Measurements from ENCODE around the gene ROPN1B. TPM values are rescaled to one million over a fixed set of nuclear protein-coding genes. Genes with fewer than 3 reads are reported as not detected.

The ROPN1B gene
- total RNA-seq, 1 experiment from 2014 or later, result not detected

GRCh38 chr3:126005951-126006350 is 37.0 kb downstream of the ROPN1B start:
- Histone ChIP-seq H3K4me1 (no peaks in the 10 kb centered on the region), H3K36me3 (ENCODE audit: control insufficient read depth, insufficient read depth, low read length) (no peaks in the 10 kb centered on the region; the same call in 1 of the 2 replicates), H3K27me3 (replicated peaks; ENCODE audit: control insufficient read depth, insufficient read depth, low read length) (no peaks in the 10 kb centered on the region), H3K4me3 (ENCODE audit: low read depth, low read length) (no peak overlapping the region), H3K9me3 (no peaks in the 10 kb centered on the region)
- Mint-ChIP-seq H3K4me1 (ENCODE audit: low read depth, unreplicated experiment) (peaks cover 6% of the 10 kb centered on the region), H3K27me3 (ENCODE audit: insufficient read depth, unreplicated experiment) (no peaks in the 10 kb centered on the region), H3K4me3 (ENCODE audit: unreplicated experiment) (no peak overlapping the region), H3K9me3 (ENCODE audit: unreplicated experiment) (peaks cover 18% of the 10 kb centered on the region), H3K27ac (ENCODE audit: unreplicated experiment) (no peak overlapping the region), H3K36me3 (ENCODE audit: insufficient read depth, unreplicated experiment) (no peaks in the 10 kb centered on the region)
- intact Hi-C loops (cut with micrococcal nuclease; ENCODE audit: unreplicated experiment), result no loop called here
- no peak for TF ChIP-seq CTCF (IDR thresholded peaks at IDR 0.05; ENCODE audit: insufficient read depth in 1 of 2, low read depth in 1 of 2, low read length in 1 of 2, severe bottlenecking in 1 of 2, unreplicated experiment in 1 of 2)
- CTCF ChIA-PET, result no interaction called here
- POLR2A ChIA-PET, result no interaction called here
- DNase-seq, result no peak
- no TSS peak for BruUV-seq (replicated peaks)

DNA sequence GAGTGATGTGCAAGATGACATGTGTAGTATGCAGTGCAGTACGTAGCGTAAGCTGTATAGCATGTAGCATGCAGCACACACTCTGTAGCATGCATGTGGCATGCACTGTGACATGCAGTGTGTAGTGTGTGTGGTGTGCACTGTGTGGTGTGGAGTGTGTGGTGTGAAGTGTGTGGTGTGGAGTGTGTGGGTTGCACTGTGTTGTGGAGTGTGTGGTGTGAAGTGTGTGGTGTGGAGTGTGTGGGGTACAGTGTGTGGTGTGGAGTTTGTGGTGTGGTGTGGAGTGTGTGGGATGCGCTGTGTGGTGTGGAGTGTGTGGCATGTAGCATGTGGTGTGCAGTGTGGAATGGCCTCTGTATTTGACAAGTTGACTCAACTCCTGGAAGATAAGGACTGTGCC is 39.2 kb downstream of the ROPN1B start:
- ChIA-PET POLR2A (no interaction called here), CTCF (no interaction called here)
- no peak overlapping the region for H3K4me3 ChIP-seq (ENCODE audit: low read depth, low read length)
- H3K36me3 ChIP-seq (ENCODE audit: control insufficient read depth, insufficient read depth, low read length), result no peaks in the 10 kb centered on the region; the same call in 1 of the 2 replicates
- Mint-ChIP-seq H3K9me3 (ENCODE audit: unreplicated experiment) (no peaks in the 10 kb centered on the region), H3K27me3 (ENCODE audit: insufficient read depth, unreplicated experiment) (no peaks in the 10 kb centered on the region), H3K4me3 (ENCODE audit: unreplicated experiment) (no peak overlapping the region), H3K36me3 (ENCODE audit: insufficient read depth, unreplicated experiment) (peaks cover 7% of the 10 kb centered on the region), H3K4me1 (ENCODE audit: low read depth, unreplicated experiment) (peaks cover 6% of the 10 kb centered on the region), H3K27ac (ENCODE audit: unreplicated experiment) (no peak overlapping the region)
- BruUV-seq (replicated peaks), result no TSS peak
- intact Hi-C loops (cut with micrococcal nuclease; ENCODE audit: unreplicated experiment), result no loop called here
- DNase-seq, result no peak
- no peaks in the 10 kb centered on the region for H3K9me3 ChIP-seq
- no peaks in the 10 kb centered on the region for H3K27me3 ChIP-seq (replicated peaks; ENCODE audit: control insufficient read depth, insufficient read depth, low read length)
- no peak for TF ChIP-seq CTCF (IDR thresholded peaks at IDR 0.05; ENCODE audit: insufficient read depth in 1 of 2, low read depth in 1 of 2, low read length in 1 of 2, severe bottlenecking in 1 of 2, unreplicated experiment in 1 of 2)
- no peaks in the 10 kb centered on the region for H3K4me1 ChIP-seq

DNA sequence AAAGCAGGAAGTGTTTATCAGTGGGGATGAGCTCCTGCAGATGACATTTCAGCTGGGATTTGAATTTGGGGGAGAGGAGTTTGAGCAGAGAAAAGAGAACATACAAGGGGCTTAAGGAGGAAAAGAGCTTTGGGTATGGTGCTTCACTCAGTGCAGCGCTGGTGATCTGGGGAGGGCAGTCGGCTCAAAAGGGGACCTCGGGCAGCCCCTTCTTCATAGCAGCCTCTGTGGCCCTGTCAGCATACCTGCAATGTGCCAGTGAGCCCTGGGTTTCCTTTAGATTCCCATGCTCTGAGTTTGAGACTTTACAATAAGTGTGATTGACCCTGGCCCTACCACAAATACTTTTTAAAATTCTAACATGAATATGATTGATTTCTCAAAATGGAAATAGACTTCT is 40.2 kb downstream of the ROPN1B start:
- H3K4me1 Mint-ChIP-seq (ENCODE audit: low read depth, unreplicated experiment), result peaks cover 6% of the 10 kb centered on the region
- POLR2A ChIA-PET, result no interaction called here
- no peaks in the 10 kb centered on the region for H3K4me1 ChIP-seq
- no peak overlapping the region for H3K27ac Mint-ChIP-seq (ENCODE audit: unreplicated experiment)
- H3K4me3 Mint-ChIP-seq (ENCODE audit: unreplicated experiment), result no peak overlapping the region
- H3K9me3 ChIP-seq, result no peaks in the 10 kb centered on the region
- intact Hi-C loops (cut with micrococcal nuclease; ENCODE audit: unreplicated experiment), result no loop called here
- no peaks in the 10 kb centered on the region; the same call in 1 of the 2 replicates for H3K36me3 ChIP-seq (ENCODE audit: control insufficient read depth, insufficient read depth, low read length)
- no peaks in the 10 kb centered on the region for H3K27me3 ChIP-seq (replicated peaks; ENCODE audit: control insufficient read depth, insufficient read depth, low read length)
- no peaks in the 10 kb centered on the region for H3K27me3 Mint-ChIP-seq (ENCODE audit: insufficient read depth, unreplicated experiment)
- BruUV-seq (replicated peaks), result no TSS peak
- peaks cover 7% of the 10 kb centered on the region for H3K36me3 Mint-ChIP-seq (ENCODE audit: insufficient read depth, unreplicated experiment)
- no peak overlapping the region for H3K4me3 ChIP-seq (ENCODE audit: low read depth, low read length)
- H3K9me3 Mint-ChIP-seq (ENCODE audit: unreplicated experiment), result no peaks in the 10 kb centered on the region
- TF ChIP-seq CTCF (IDR thresholded peaks at IDR 0.05; ENCODE audit: insufficient read depth in 1 of 2, low read depth in 1 of 2, low read length in 1 of 2, severe bottlenecking in 1 of 2, unreplicated experiment in 1 of 2), result no peak
- CTCF ChIA-PET, result no interaction called here
- no peak for DNase-seq

Measured in Caco-2 (cell line).